ENCODE results near the gene KCNQ1. TPM values are rescaled to one million over a fixed set of nuclear protein-coding genes. Genes with fewer than 3 reads are reported as not detected.

Gene KCNQ1
- total RNA-seq, 1 donor from 2014 or later: 10.7 TPM

GRCh38 chr11:2459796-2460531, 15.2 kb downstream of the KCNQ1 start:
- DNase-seq (ENCODE audit: low spot score): no peak

GRCh38 chr11:2460540-2461252, 15.9 kb downstream of the KCNQ1 start:
- DNase-seq (ENCODE audit: low spot score): no peak

GRCh38 chr11:2461253-2461955, 16.6 kb downstream of the KCNQ1 start:
- peak; percentile 90 for DNase-seq (ENCODE audit: low spot score)

- DNase-seq (ENCODE audit: low spot score): peak; percentile 73
Measured at GRCh38 chr11:2461956-2462542, 17.2 kb downstream of the KCNQ1 start.

GRCh38 chr11:2462543-2462985, 17.8 kb downstream of the KCNQ1 start:
- peak; percentile 78 for DNase-seq (ENCODE audit: low spot score)

GRCh38 chr11:2462986-2463765, 18.4 kb downstream of the KCNQ1 start:
- DNase-seq (ENCODE audit: low spot score): peak; percentile 90

GRCh38 chr11:2463766-2464277, 19.0 kb downstream of the KCNQ1 start:
- DNase-seq (ENCODE audit: low spot score): peak; percentile 82

- peak; percentile 81 for DNase-seq (ENCODE audit: low spot score)
Measured at GRCh38 chr11:2464451-2465165, 19.8 kb downstream of the KCNQ1 start.

GRCh38 chr11:2465202-2466068, 20.6 kb downstream of the KCNQ1 start:
- DNase-seq (ENCODE audit: low spot score): peak; percentile 88

- DNase-seq (ENCODE audit: low spot score): peak; percentile 72
Measured at GRCh38 chr11:2466069-2466801, 21.4 kb downstream of the KCNQ1 start.

- peak; percentile 87 for DNase-seq (ENCODE audit: low spot score)
Measured at GRCh38 chr11:2466869-2467694, 22.3 kb downstream of the KCNQ1 start.

GRCh38 chr11:2467695-2468055, 22.9 kb downstream of the KCNQ1 start:
- DNase-seq (ENCODE audit: low spot score): peak; percentile 80

- DNase-seq (ENCODE audit: low spot score): peak; percentile 84
Measured at GRCh38 chr11:2468363-2469235, 23.8 kb downstream of the KCNQ1 start.

GRCh38 chr11:2470495-2470894, 25.7 kb downstream of the KCNQ1 start:
- DNase-seq (ENCODE audit: low spot score): no peak

- DNase-seq (ENCODE audit: low spot score): no peak
Measured at GRCh38 chr11:2471048-2471803, 26.4 kb downstream of the KCNQ1 start.

GRCh38 chr11:2471804-2472096, 26.9 kb downstream of the KCNQ1 start:
- DNase-seq (ENCODE audit: low spot score): no peak
